Measurements from ENCODE around the gene ALDH9A1.

GRCh38 chr1:165688046-165688445 is 10.3 kb downstream of the ALDH9A1 start:
- TF ChIP-seq CTCF (IDR thresholded peaks at IDR 0.05; ENCODE audit: low read depth, low read length, poor library complexity, severe bottlenecking), result no peak
- TF ChIP-seq EZH2phosphoT487 (IDR thresholded peaks at IDR 0.05; ENCODE audit: borderline replicate concordance, low read length), result no peak

Data from DOHH2 (cell line).